Nephron (organoid): Measurements from ENCODE around the gene PSAT1.
A peak's percentile ranks its signal among the peaks of the same experiment; 100 is the strongest.

ENCODE experiments used
- H3K27ac Mint-ChIP-seq, 3 experiments: 2 replicates each; pipeline ENCODE4 v1.8.0; 2020; ENCODE audit warnings: mixed read lengths in 3 of 3, mild to moderate bottlenecking in 2 of 3, moderate library complexity in 1 of 3
- H3K27me3 Mint-ChIP-seq: 2 replicates; pipeline ENCODE4 v1.8.0; 2021; ENCODE audit warnings: low read depth, mild to moderate bottlenecking, moderate library complexity, mixed read lengths
- H3K36me3 Mint-ChIP-seq: 2 replicates; pipeline ENCODE4 v1.8.0; 2020; ENCODE audit warnings: low read depth, mixed read lengths
- H3K4me1 Mint-ChIP-seq: 2 replicates; pipeline ENCODE4 v1.8.0; 2020; ENCODE audit warnings: mixed read lengths
- H3K4me3 Mint-ChIP-seq, 3 experiments: 2 replicates each; pipeline ENCODE4 v1.8.0; 2020; ENCODE audit warnings: mild to moderate bottlenecking in 3 of 3, mixed read lengths in 3 of 3, moderate library complexity in 2 of 3
- H3K9me3 Mint-ChIP-seq: 2 replicates; pipeline ENCODE4 v1.8.0; 2020; ENCODE audit warnings: mixed read lengths
- TF ChIP-seq, protein P1 (sequence below), 3 experiments: fragments of 200-600 bp; sonication (generic); IDR thresholded peaks; one replicate each; pipeline ENCODE4 v1.5.0; 2021; ENCODE audit warnings: antibody characterized with exemption in 3 of 3; ENCODE audit not compliant: unreplicated experiment in 3 of 3

The PSAT1 gene

DNA sequence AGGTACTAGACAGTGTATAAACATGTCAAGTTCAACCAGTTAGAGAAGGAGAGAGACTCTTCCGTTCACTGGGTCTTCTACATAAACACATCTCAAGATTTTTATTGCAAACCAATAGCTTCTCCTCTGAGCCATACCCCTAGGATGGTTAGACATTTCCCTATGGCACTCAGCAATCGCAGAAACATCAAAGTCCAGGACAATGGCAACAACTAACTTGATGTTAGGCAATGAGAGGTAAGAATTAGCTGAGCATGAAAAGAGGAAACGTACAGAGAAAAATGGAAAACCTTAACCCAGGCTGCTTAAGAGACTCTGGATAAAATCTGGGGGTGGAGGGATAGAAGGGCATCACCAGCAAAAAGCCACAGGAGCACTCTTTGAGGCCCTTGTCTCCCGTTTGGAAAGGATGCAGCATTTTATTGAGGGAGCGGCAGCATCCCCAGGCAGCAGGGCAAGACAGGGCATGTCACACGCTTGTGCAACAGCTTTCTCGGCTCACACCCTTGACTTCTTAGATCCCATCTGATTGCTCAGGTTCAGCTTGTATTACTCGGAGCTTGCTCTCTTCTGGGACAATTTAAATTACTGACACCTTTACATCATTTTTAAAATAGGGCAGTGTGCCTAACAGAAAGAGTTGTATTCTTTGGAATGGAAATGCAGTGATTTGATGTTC lies 8.6 kb upstream of the PSAT1 start:
- Mint-ChIP-seq H3K4me1 (peaks cover 65% of the 10 kb centered on the region), H3K27me3 (no peaks in the 10 kb centered on the region), H3K36me3 (no peaks in the 10 kb centered on the region), H3K4me3 (no peak overlapping the region), H3K27ac (peak overlapping the region; percentile 10 to 70 (median 52)), H3K9me3 (peaks cover under 1% of the 10 kb centered on the region)
- TF ChIP-seq, protein P1, sequence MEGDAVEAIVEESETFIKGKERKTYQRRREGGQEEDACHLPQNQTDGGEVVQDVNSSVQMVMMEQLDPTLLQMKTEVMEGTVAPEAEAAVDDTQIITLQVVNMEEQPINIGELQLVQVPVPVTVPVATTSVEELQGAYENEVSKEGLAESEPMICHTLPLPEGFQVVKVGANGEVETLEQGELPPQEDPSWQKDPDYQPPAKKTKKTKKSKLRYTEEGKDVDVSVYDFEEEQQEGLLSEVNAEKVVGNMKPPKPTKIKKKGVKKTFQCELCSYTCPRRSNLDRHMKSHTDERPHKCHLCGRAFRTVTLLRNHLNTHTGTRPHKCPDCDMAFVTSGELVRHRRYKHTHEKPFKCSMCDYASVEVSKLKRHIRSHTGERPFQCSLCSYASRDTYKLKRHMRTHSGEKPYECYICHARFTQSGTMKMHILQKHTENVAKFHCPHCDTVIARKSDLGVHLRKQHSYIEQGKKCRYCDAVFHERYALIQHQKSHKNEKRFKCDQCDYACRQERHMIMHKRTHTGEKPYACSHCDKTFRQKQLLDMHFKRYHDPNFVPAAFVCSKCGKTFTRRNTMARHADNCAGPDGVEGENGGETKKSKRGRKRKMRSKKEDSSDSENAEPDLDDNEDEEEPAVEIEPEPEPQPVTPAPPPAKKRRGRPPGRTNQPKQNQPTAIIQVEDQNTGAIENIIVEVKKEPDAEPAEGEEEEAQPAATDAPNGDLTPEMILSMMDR (IDR thresholded peaks at IDR 0.05; ENCODE audit: unreplicated experiment in 3 of 3): no peak

DNA sequence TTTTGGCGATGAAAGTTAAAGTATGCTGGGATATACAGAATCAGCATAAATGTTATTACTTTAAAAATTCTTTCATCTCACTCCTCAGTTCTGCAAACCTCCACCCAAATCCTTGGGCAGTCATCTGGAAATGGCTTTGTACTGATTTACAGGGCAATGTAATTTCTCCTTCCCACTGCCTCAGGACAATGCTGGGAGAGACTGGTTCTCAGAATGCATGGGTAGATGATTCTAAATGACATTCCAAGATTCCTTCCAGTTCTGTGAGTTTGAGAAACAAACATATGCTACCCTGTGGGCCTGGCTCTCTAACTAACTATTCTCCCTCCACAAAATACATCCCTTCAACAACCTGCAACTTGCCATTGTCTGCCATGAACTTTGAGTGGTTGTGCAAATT lies 7.5 kb upstream of the PSAT1 start:
- TF ChIP-seq, protein P1 (IDR thresholded peaks at IDR 0.05; ENCODE audit: unreplicated experiment in 3 of 3): no peak
- H3K9me3 Mint-ChIP-seq: no peaks in the 10 kb centered on the region
- H3K4me3 Mint-ChIP-seq: no peak overlapping the region

DNA sequence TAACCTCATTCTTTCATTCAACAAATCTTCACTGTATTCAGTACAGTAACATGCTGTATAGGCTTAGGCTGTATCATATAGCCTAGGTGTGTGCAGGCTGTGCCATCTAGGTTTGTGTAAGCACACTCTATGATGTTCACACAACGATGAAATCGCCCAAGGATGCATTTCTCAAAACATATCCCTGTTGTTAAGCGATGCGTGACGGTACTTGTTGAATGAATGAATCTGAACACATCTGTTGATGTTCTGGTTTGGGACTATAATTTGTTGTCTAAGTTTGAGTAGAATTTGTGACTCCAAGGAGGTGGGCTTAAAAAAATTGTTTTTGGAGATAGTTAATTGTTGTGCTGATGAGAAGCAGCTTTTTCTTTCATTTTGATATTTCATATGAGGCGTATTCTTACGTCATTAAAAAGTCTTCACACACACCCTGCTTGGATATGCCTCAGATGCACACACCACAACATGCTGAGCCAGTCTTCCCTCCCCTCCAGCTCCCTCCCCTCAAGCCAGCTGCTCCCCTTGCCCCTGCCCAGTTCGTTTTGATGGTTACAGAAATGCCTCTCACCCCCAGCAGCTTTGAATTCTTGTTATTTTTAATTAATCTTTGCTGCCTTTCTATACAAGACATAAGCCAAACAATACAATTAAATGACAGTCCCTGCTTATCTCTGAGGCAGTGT lies 5.5 kb upstream of the PSAT1 start:
- Mint-ChIP-seq H3K9me3 (no peaks in the 10 kb centered on the region), H3K27me3 (no peaks in the 10 kb centered on the region), H3K4me3 (peak overlapping the region in 1 of 3 experiments; percentile 6), H3K36me3 (no peaks in the 10 kb centered on the region), H3K27ac (peak overlapping the region; percentile 57 to 75 (median 71)), H3K4me1 (peaks cover 64% of the 10 kb centered on the region)
- TF ChIP-seq, protein P1 (IDR thresholded peaks at IDR 0.05; ENCODE audit: unreplicated experiment in 3 of 3): no peak

More for the DNA sequence above, 7.5 kb upstream of the PSAT1 start:
- Mint-ChIP-seq H3K4me1 (peaks cover 65% of the 10 kb centered on the region), H3K27me3 (no peaks in the 10 kb centered on the region), H3K27ac (peak overlapping the region; percentile 50 to 75 (median 68)), H3K36me3 (no peaks in the 10 kb centered on the region)

DNA sequence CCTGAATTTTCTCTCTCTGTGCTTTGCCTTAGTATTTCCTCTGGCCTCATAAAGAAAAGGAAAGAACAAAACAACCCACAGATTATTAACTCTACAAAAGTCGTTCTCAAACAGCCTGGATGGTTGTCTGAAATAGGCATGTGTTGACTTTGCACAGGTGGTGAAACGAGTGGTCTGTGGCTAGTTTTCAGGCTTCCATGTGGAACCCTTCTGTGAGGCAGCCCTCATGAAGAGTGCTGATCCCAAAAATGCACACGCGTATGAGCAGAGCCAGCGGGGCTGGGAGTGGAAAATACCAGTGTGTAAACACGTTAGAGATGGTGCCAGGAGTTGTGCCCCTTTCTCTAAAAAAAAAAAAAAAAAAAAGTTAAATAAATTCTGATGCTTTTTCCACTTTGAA lies 4.9 kb upstream of the PSAT1 start:
- Mint-ChIP-seq H3K36me3 (no peaks in the 10 kb centered on the region), H3K4me1 (peaks cover 61% of the 10 kb centered on the region), H3K9me3 (no peaks in the 10 kb centered on the region), H3K27ac (peak overlapping the region; percentile 57 to 75 (median 71)), H3K4me3 (peak overlapping the region in 1 of 3 experiments; percentile 17), H3K27me3 (no peaks in the 10 kb centered on the region)
- TF ChIP-seq, protein P1 (IDR thresholded peaks at IDR 0.05; ENCODE audit: unreplicated experiment in 3 of 3): no peak

DNA sequence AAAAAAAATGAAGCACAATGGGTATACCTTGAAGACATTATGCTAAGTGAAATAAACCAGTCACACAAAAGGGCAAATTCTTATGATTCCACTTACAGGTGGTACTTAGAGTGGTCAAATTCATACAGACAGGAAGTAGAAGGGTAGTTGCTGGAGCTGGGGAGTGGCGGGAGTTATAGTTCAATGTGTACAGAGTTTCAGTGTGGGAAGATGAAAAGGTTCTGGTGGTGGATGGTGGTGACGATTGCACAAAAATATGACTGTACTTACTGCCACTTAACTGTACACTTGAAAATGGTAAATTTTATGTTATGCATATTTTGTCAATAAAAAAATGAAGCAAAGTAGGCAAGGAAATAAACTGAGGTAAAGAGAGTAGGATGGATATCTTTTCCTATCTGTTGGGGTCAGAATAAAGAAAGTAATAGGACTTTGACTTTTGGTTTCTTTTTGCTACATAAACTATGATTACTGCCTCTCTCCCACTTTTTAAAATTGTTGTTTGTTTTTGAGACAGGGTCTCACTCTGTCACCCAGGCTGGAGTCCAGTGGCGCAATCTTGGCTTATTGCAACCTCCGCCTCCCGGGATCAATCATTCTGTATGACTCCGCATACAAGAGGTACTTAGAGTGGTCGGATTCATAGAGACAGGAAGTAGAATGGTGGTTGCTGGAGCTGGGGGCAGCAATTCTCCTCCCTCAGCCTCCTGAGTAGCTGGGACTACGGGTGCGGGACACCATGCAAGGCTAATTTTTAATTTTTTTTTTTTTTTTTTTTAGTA lies 4.0 kb upstream of the PSAT1 start:
- Mint-ChIP-seq H3K9me3 (no peaks in the 10 kb centered on the region), H3K27me3 (peaks cover 3% of the 10 kb centered on the region), H3K4me3 (no peak overlapping the region), H3K36me3 (no peaks in the 10 kb centered on the region), H3K27ac (peak overlapping the region in 2 of 3 experiments; percentile 4 to 32), H3K4me1 (peaks cover 64% of the 10 kb centered on the region)
- TF ChIP-seq, protein P1 (IDR thresholded peaks at IDR 0.05; ENCODE audit: unreplicated experiment in 3 of 3): no peak
